Stimulated activated CD4-positive, alpha-beta T cell treated with anti-CD3 and anti-CD28 coated beads, Interleukin-12 subunit alpha, Interleukin-12 subunit beta, amount 100 ng/mL, for 24 hours (primary cell): Measurements from ENCODE around the gene CELF2.

ENCODE experiments used
- DNase-seq, 2 experiments: peaks; one replicate each; pipeline ENCODE4 v3.0.0-alpha.2; 2020; ENCODE audit warnings: low read depth in 2 of 2

Gene CELF2

DNA sequence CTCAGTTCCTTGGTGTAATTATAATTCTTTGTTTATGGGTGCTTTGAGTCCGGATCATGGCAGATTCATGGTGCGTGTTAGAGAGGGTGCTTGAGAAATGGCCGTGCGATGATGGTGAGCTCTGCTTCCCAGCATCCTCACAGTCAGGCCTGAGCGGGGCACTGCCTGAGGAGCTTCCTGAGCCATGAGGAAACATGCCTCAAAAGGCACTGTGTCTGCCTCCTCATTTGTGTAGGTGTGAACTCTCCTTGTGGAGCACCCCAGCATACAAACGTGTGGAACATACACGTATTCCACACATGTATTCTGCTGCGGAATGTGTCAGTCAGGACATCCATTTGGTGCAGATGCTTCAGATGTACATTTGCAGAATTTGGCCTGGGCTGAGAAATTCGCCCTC is 205.4 kb downstream of the CELF2 start:
- DNase-seq = no peak

DNA sequence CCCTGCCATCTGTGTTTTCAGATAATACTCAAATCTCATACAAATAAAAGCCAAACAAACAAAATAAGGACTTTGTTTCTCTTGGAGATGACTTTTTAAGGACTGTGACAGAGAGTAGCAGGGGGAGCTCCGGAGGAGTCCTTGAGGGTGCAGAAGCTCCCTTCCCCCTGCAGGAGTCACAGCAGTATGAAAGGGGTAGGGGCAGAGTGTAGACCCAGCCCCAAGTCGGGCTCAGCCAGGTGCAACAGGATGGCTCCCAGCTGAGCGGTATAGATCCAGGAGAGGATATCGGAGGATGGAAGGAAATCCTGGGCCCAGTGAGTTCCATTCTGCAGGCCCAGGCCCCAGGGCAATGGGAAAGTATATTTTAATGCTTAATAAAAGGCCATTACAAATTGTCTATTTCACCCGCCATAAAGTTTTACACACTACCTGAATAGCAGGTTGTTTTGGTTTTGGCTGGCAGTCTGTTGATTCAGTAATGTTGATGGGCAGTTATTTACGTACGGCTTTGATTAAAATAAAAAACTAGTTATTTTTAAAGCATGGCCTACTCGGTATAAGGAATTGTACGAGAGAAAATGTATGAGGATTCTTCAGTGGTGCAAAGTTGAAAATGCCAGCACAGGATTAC is 206.0 kb downstream of the CELF2 start:
- DNase-seq = no peak

DNA sequence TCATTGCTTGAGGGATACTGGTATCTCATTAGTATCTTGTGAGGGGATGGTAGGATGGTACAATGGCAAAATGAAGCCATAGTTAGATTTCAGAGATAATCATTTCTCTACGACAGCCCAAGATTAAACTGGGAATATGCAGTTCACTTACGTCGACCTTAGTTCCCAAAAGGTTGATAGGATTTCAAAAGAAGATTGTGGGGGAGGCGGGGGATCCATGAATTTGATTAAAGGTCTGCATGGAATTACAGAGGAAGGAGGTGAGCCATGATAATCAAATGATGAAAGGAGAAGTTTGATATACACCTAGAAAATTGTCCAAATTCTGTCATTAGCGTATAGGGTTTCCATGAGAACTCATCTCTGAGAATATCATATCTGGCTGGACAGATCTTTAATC is 206.6 kb downstream of the CELF2 start:
- DNase-seq = no peak

DNA sequence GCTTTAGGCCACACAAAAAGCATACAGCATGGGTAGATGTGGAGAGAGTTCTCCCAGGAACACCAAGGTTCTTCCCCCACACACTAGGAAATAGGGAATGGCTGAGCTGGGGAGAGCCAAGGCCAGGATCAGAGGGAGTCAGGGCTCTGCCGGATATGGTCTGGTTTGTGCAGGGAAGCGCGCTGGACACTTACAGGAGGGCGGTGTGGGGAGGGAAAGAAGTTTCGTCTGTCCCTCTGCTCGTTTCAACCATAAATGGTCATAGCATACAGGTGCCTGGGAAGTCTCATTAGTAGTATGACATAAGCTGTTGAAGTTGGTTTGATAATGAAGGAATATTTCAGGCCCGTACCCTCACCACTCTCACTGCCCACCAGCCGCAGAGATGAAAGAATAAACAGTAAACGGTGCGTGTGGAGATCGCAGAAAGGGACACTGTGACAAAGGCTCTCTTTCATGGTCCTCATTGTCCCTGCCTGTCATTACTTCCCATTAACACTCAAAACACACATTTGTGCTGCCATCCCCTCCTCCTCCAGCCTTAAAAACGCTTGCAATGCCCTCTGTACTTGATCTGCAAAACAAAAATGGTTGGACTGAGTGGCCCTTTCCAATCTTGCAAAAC is 207.2 kb downstream of the CELF2 start:
- no peak for DNase-seq

GRCh38 chr10:11225935-11226334 is 208.3 kb downstream of the CELF2 start:
- peak in 1 of 2 experiments; percentile 55 for DNase-seq

DNA sequence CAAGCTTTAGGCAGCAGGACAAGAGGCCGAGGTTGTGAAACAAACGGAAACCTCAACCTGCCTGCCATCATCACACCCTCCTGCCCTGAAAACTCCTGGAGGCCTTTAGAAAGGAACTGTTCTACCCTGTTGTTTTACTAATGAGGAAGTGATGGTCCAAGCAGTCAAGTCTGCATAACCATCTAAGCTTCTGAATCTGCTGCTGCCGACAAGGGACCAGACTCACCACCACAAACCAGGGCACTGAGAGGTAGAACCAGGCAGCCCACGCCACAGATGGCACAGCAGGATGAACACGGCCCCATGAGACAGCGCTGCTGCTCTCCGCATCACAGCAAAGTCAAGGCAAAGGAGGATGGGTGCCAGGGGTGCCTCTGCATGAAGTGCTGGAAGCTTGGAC is 209.4 kb downstream of the CELF2 start:
- no peak for DNase-seq

GRCh38 chr10:11229893-11230292 is 212.2 kb downstream of the CELF2 start:
- no peak for DNase-seq

GRCh38 chr10:11230498-11231167 is 213.0 kb downstream of the CELF2 start:
- no peak for DNase-seq

GRCh38 chr10:11231285-11231684 is 213.6 kb downstream of the CELF2 start:
- DNase-seq = no peak

DNA sequence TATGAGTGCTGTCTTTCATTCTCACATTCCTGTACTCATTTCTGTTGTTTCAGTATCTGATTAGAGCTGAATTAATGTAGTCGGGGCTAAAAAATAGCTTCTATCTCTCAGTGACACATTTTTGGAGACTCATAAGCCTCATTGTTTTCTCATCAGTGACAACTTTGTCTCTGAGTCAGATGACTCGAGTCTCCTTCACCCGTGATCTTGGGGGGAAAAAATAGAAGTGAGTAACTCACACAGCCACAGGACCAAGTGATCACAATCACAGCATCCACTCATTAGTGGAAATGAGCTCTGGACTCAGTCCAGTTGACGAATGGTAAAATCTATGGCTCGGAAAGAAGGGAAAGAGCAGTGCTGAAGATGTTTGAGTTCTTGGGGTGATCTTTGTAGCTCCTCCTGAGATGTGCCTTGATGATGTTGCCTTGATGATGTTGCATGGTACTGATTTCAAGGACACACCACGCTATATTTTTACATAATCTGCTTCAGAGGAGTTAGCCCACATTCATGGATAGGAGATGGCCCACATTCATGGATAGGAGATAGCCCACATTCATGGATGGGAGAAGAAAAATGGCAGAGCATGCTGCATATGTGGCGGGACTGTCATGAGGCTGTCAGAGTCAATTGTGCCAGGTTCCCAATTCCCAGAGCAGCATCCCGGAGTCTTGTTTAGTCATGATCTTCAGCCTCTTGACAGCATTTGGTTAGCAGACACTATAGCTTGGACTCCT is 214.7 kb downstream of the CELF2 start:
- DNase-seq = no peak

- DNase-seq = no peak
Measured at GRCh38 chr10:11234857-11235531, 217.3 kb downstream of the CELF2 start.

- no peak for DNase-seq
Measured at GRCh38 chr10:11235771-11236170, 218.1 kb downstream of the CELF2 start.

DNA sequence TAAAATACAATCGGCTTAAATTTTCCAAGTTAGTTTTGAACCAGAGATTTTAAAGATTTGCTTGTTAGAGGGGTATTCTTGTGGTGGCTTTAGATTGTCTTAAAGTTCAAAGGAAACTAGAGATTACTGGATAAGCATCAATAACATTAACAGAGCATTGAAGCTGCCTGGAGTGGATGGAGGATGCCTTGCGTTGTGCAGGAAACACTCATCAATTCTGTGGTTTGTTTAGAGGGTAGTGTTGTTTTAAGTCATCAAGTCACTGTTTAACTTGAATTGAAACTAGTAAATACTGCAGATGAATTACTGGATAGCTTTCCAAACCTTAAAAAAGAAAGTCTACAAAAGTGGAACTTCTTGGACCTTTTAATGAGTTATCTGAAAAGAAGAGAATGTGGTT is 218.6 kb downstream of the CELF2 start:
- DNase-seq = no peak

- DNase-seq = no peak
Measured at GRCh38 chr10:11237571-11237970, 219.9 kb downstream of the CELF2 start.

DNA sequence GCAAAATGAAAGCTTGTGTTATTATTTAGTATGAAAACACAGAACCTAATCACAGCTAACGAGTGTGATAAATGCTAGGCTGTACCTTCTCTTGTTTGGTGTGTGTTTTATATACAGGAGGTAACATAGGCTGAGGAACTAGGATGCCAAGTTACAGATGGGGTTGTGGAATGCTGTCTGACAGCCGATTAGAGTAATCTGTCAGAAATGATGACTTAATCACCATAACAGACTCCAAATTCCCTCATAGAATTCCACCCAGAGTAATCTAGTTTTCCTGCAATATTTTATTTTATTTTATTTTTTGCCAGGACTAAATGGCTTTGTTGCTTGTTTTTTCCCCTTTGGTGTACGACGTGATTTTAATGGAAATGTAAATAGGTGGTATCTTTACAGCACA is 221.2 kb downstream of the CELF2 start:
- no peak for DNase-seq

- no peak for DNase-seq
Measured at GRCh38 chr10:11240641-11241040, 223.0 kb downstream of the CELF2 start.

- no peak for DNase-seq
Measured at GRCh38 chr10:11242443-11243387, 225.0 kb downstream of the CELF2 start.

DNA sequence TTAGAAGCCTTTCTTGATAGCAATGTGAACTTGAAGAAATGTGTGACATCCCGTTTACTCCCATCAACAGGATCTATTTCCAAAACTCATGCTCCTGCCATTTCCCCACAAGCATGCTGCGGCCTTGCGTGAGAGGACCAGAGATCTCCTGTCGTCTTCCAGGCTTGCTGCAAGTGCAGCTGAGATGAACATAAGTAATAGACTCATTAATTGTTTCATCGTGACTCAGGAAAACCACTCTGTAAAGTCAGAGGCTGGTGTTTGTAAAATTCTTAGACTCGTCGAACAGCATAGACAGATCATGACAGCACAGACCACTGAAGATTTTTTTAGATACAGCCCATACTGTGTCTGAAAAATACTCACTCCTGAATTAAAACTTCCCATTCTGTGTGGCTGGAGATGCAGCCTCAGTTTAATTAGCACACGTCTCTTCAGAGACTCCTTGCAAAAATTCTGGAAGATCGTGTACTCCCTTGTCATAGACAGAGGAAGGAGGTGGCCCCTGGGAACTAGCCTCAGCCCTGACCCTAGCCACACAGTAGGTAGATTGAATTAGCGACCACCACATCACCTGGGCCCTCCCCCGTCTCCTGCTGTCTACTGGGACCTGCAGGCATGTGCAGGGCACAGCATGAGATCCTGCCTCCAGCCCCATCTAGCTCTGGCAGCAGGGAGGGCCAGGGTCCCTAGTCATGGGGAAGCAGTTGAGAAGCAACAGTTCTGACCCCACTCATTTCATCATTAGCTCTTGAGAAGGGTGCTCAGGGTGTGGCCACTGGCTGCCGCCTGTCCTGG is 226.0 kb downstream of the CELF2 start:
- no peak for DNase-seq

GRCh38 chr10:11245095-11245479 is 227.4 kb downstream of the CELF2 start:
- DNase-seq = no peak

DNA sequence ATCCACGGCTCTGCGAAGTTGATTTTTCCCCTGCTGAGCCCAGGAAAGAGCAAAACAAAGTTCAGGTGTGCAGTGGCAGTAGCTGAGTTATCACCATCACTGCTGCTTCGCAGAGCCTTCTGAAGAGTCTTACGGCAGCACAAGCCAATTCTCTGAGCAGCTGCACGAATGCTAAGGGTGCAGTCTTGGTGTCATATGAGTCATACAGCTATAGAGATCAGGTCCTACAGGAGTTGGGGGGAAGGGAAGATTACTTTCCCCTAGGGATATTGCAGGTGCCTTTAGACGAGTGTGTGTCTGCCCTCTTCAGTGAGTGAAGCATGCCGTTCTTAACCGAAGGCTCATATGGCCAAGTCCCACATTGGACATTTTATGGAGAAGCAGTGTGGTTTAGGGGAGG is 227.8 kb downstream of the CELF2 start:
- no peak for DNase-seq
